Thyroid gland (tissue), 4 donors: ENCODE measurements around the gene PRRG1. TPM values are rescaled to one million over a fixed set of nuclear protein-coding genes. Genes with fewer than 3 reads are reported as not detected.

ENCODE experiments used
- DNase-seq, 2 donors: peaks; one replicate each; pipeline ENCODE4 v3.0.0-alpha.2; 2019
- H3K27ac ChIP-seq, 3 donors: fragments of 200-600 bp; sonication (generic); 1 replicate in 2 of 3; 2 replicates in 1 of 3; pipeline ENCODE4 v1.5.1; 2016 to 2019; ENCODE audit warnings: mild to moderate bottlenecking in 1 of 3, moderate library complexity in 1 of 3
- H3K27me3 ChIP-seq: fragments of 200-600 bp; sonication (generic); one replicate; pipeline ENCODE4 v1.5.1; 2019
- H3K36me3 ChIP-seq, 2 donors: fragments of 200-600 bp; sonication (generic); one replicate each; pipeline ENCODE4 v1.5.1; 2016 to 2019
- H3K4me1 ChIP-seq, 2 donors: fragments of 200-600 bp; sonication (generic); one replicate each; pipeline ENCODE4 v1.5.1; 2017 to 2019
- H3K4me3 ChIP-seq, 3 donors: fragments of 200-600 bp; sonication (generic); replicated peaks in 1 of 3; 1 replicate in 2 of 3; 2 replicates in 1 of 3; pipeline ENCODE4 v1.5.1; 2016; ENCODE audit warnings: mild to moderate bottlenecking in 1 of 3
- H3K9me3 ChIP-seq: fragments of 200-600 bp; sonication (generic); one replicate; pipeline ENCODE4 v1.5.1; 2017
- CTCF ChIP-seq, 6 experiments: fragments of 200-600 bp in 3 of 6; fragments of 450-650 bp in 3 of 6; sonication (generic) in 3 of 6; IDR thresholded peaks; one replicate each; pipeline ENCODE4 v1.5.1; 2016 to 2019; ENCODE audit warnings: antibody characterized with exemption in 6 of 6, mild to moderate bottlenecking in 2 of 6, inconsistent platforms in 1 of 6, moderate library complexity in 1 of 6
- POLR2A ChIP-seq, 2 donors: fragments of 450-650 bp; IDR thresholded peaks; one replicate each; pipeline ENCODE4 v1.6.1; 2017; ENCODE audit warnings: antibody characterized with exemption in 2 of 2, mild to moderate bottlenecking in 2 of 2, moderate library complexity in 1 of 2
- WGBS, 2 donors: methylation state at CpG; one replicate each; pipeline ENCODE4 v1.1.5; 2017; 5-methylcytosine and 5-hydroxymethylcytosine counted together
- intact Hi-C: fragments of 100-400 bp; cut with DNase I; formaldehyde crosslinking; loops from one replicate; pipeline ENCODE4 v1.15.1; 2023
- total RNA-seq, 4 donors: library from RNA; depleted of rRNA; stranded (reverse); fragments of >200 nt; gene quantifications; one replicate each; pipeline ENCODE4 v1.2.3, GENCODE V29; 2016

PRRG1 gene
- total RNA-seq, 4 donors from 2014 or later = 23.7 to 28.5 (median 24.0) TPM

GRCh38 chrX:37380924-37381323 lies 31.8 kb downstream of the PRRG1 start:
- H3K27me3 ChIP-seq = no peaks in the 10 kb centered on the region
- H3K9me3 ChIP-seq = no peaks in the 10 kb centered on the region
- DNase-seq = peak in 1 of 2 donors; percentile 8
- intact Hi-C loops = no loop called here
- peaks cover 23 to 26% of the 10 kb centered on the region in 2 donors for H3K4me1 ChIP-seq
- H3K36me3 ChIP-seq = no peaks in the 10 kb centered on the region
- H3K27ac ChIP-seq = peak overlapping the region in 2 of 3 donors; percentile 8 to 43
- TF ChIP-seq POLR2A (IDR thresholded peaks at IDR 0.05) (no peak), CTCF (IDR thresholded peaks at IDR 0.05) (no peak)
- H3K4me3 ChIP-seq = no peak overlapping the region
- WGBS, 2 donors = 14 to 32% methylated on average over 2 of the region's 2 CpGs

GRCh38 chrX:37383313-37383712 lies 34.1 kb downstream of the PRRG1 start:
- H3K27me3 ChIP-seq = no peaks in the 10 kb centered on the region
- no peak for DNase-seq
- TF ChIP-seq CTCF (IDR thresholded peaks at IDR 0.05) (no peak), POLR2A (IDR thresholded peaks at IDR 0.05) (no peak)
- H3K9me3 ChIP-seq = no peaks in the 10 kb centered on the region
- intact Hi-C loops = no loop called here
- no peak overlapping the region for H3K4me3 ChIP-seq
- H3K27ac ChIP-seq = no peak overlapping the region
- no peaks in the 10 kb centered on the region for H3K36me3 ChIP-seq
- H3K4me1 ChIP-seq = peaks cover 18 to 21% of the 10 kb centered on the region in 2 donors

- TF ChIP-seq CTCF (IDR thresholded peaks at IDR 0.05) (no peak), POLR2A (IDR thresholded peaks at IDR 0.05) (no peak)
- H3K9me3 ChIP-seq = no peaks in the 10 kb centered on the region
- H3K4me3 ChIP-seq = no peak overlapping the region
- DNase-seq = no peak
- H3K36me3 ChIP-seq = no peaks in the 10 kb centered on the region
- no peaks in the 10 kb centered on the region for H3K27me3 ChIP-seq
- H3K27ac ChIP-seq = no peak overlapping the region
- intact Hi-C loops = no loop called here
- 100% methylated on average over 1 of the region's 4 CpGs for WGBS, 2 donors
- H3K4me1 ChIP-seq = no peaks in the 10 kb centered on the region
Measured at GRCh38 chrX:37388413-37388812, 39.2 kb downstream of the PRRG1 start.

- H3K4me3 ChIP-seq = no peak overlapping the region
- H3K4me1 ChIP-seq = no peaks in the 10 kb centered on the region
- H3K36me3 ChIP-seq = no peaks in the 10 kb centered on the region
- TF ChIP-seq POLR2A (IDR thresholded peaks at IDR 0.05) = no peak
- TF ChIP-seq CTCF (IDR thresholded peaks at IDR 0.05) = no peak
- no peaks in the 10 kb centered on the region for H3K9me3 ChIP-seq
- WGBS, 2 donors = 73 to 80% methylated on average over 1 of the region's 1 CpG
- no peaks in the 10 kb centered on the region for H3K27me3 ChIP-seq
- intact Hi-C loops = no loop called here
- no peak overlapping the region for H3K27ac ChIP-seq
- DNase-seq = no peak
Measured at GRCh38 chrX:37405956-37406355, 56.8 kb downstream of the PRRG1 start.

GRCh38 chrX:37407736-37408135 lies 58.6 kb downstream of the PRRG1 start:
- H3K36me3 ChIP-seq = no peaks in the 10 kb centered on the region
- intact Hi-C loops = no loop called here
- H3K4me3 ChIP-seq = no peak overlapping the region
- H3K9me3 ChIP-seq = no peaks in the 10 kb centered on the region
- no peak for DNase-seq
- no peaks in the 10 kb centered on the region for H3K27me3 ChIP-seq
- TF ChIP-seq POLR2A (IDR thresholded peaks at IDR 0.05) (no peak), CTCF (IDR thresholded peaks at IDR 0.05) (no peak)
- WGBS, 2 donors = 97 to 98% methylated on average over 4 of the region's 4 CpGs
- H3K4me1 ChIP-seq = no peaks in the 10 kb centered on the region
- no peak overlapping the region for H3K27ac ChIP-seq
